Measurements from ENCODE around the gene PLG. TPM values are rescaled to one million over a fixed set of nuclear protein-coding genes. Genes with fewer than 3 reads are reported as not detected.

PLG gene
- total and polyA plus RNA-seq, 2 of the 4 experiments (the other 2 are of a cell fraction) = not detected

DNA sequence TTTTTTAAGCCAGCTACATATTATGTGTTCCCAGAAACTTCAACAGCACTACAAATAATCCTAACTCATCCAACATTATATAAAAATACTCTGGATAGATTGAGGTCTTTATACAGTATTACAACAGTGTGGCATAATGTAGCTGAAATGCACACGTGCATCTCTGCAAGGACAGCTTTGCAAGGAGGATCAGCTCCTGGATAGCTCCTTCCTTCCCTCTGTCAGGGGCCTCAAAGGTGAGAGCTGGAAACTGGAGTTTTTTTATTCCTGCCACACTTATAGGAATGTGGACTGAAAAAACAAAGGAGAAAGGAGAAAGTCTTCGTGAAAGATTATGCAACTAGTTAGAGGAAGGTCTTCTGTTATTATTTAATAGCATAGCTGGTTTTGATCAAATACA, 53.1 kb downstream of the PLG start:
- Histone ChIP-seq H3K4ac (ENCODE audit: low read depth, low read length) (no peak overlapping the region), H3K14ac (replicated peaks; ENCODE audit: low read depth, low read length) (no peak overlapping the region), H2BK120ac (ENCODE audit: low read depth, low read length) (no peak overlapping the region), H3K9me1 (ENCODE audit: insufficient read depth, low read length) (no peaks in the 10 kb centered on the region), H3K4me1 (ENCODE audit: control insufficient read depth, insufficient read depth, low read length) (no peaks in the 10 kb centered on the region), H2AFZ (replicated peaks; ENCODE audit: low read length, poor library complexity) (no peak overlapping the region), H3K27me3 (ENCODE audit: control insufficient read depth, insufficient read depth, low read length) (no peaks in the 10 kb centered on the region), H3K9ac (ENCODE audit: low read depth, low read length) (no peak overlapping the region), H2BK5ac (ENCODE audit: low read depth, low read length, poor library complexity, severe bottlenecking) (no peak overlapping the region), H3K4me3 (ENCODE audit: insufficient read depth, low read depth, low read length) (no peak overlapping the region), H3K79me1 (ENCODE audit: low read depth in 1 of 2, low read length in 2 of 2) (no peaks in the 10 kb centered on the region), H3K23ac (ENCODE audit: low read depth, low read length) (no peak overlapping the region), H3K56ac (ENCODE audit: extremely low read depth, insufficient read depth, low read length) (no peak overlapping the region), H3K4me2 (ENCODE audit: low read depth, low read length) (no peak overlapping the region), H2AK9ac (replicated peaks; ENCODE audit: low read depth, low read length, poor library complexity) (no peak overlapping the region), H4K8ac (ENCODE audit: low read depth in 2 of 2, low read length in 2 of 2) (no peak overlapping the region), H3K18ac (ENCODE audit: low read depth, low read length) (no peak overlapping the region), H2AK5ac (ENCODE audit: low read depth, low read length) (no peak overlapping the region), H4K20me1 (ENCODE audit: insufficient read depth, low read length) (no peaks in the 10 kb centered on the region), H2BK15ac (ENCODE audit: low read depth, low read length) (no peak overlapping the region), H3K36me3 (ENCODE audit: control insufficient read depth, insufficient read depth, low read length) (no peaks in the 10 kb centered on the region), H2BK20ac (ENCODE audit: low read depth, low read length) (no peak overlapping the region), H4K5ac (ENCODE audit: low read depth, low read length) (no peak overlapping the region), H4K91ac (ENCODE audit: insufficient read depth, low read depth, low read length) (no peak overlapping the region), H3K9me3 (ENCODE audit: control insufficient read depth, insufficient read depth, low read length) (peaks cover 14% of the 10 kb centered on the region; the same call in 1 of the 2 replicates), H3K27ac (ENCODE audit: insufficient read depth, low read length) (no peak overlapping the region)
- DNase-seq = no peak
- POLR2A ChIA-PET (ENCODE audit: unreplicated experiment) = no interaction called here
- intact Hi-C loops (cut with micrococcal nuclease) = no loop called here
- no peak for ATAC-seq (ENCODE audit: low read depth)
- CTCF ChIA-PET = no interaction called here
- no CpG with 5 or more reads among the region's 2 CpGs for WGBS, 2 experiments (ENCODE audit: extremely low coverage in 2 of 2, insufficient read length in 1 of 2)
- in situ Hi-C loops (cut with MboI; ENCODE audit: low sequenced_read_pairs) = no loop called here
- TF ChIP-seq SMC3 (IDR thresholded peaks at IDR 0.05; ENCODE audit: low read depth, low read length) (no peak), CEBPB (IDR thresholded peaks at IDR 0.05; ENCODE audit: low read depth, low read length) (no peak), RAD21 (IDR thresholded peaks at IDR 0.05; ENCODE audit: low read length) (no peak), RCOR1 (IDR thresholded peaks at IDR 0.05; ENCODE audit: insufficient replicate concordance, low read length) (no peak), MAFK (IDR thresholded peaks at IDR 0.05; ENCODE audit: low read depth, low read length) (no peak), NFE2L2 (IDR thresholded peaks at IDR 0.05; ENCODE audit: low read depth, low read length) (no peak), MXI1 (IDR thresholded peaks at IDR 0.05; ENCODE audit: borderline replicate concordance, low read depth, low read length) (no peak), FOS (IDR thresholded peaks at IDR 0.05; ENCODE audit: low read depth, low read length) (no peak), CHD1 (IDR thresholded peaks at IDR 0.05; ENCODE audit: low read depth, low read length) (no peak), BHLHE40 (IDR thresholded peaks at IDR 0.05; ENCODE audit: low read depth, low read length) (no peak)
- TF ChIP-seq, protein P1, sequence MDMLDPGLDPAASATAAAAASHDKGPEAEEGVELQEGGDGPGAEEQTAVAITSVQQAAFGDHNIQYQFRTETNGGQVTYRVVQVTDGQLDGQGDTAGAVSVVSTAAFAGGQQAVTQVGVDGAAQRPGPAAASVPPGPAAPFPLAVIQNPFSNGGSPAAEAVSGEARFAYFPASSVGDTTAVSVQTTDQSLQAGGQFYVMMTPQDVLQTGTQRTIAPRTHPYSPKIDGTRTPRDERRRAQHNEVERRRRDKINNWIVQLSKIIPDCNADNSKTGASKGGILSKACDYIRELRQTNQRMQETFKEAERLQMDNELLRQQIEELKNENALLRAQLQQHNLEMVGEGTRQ (IDR thresholded peaks at IDR 0.05; ENCODE audit: low read depth, low read length) = no peak
- TF ChIP-seq, protein P2, sequence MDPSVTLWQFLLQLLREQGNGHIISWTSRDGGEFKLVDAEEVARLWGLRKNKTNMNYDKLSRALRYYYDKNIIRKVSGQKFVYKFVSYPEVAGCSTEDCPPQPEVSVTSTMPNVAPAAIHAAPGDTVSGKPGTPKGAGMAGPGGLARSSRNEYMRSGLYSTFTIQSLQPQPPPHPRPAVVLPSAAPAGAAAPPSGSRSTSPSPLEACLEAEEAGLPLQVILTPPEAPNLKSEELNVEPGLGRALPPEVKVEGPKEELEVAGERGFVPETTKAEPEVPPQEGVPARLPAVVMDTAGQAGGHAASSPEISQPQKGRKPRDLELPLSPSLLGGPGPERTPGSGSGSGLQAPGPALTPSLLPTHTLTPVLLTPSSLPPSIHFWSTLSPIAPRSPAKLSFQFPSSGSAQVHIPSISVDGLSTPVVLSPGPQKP (IDR thresholded peaks at IDR 0.05; ENCODE audit: borderline replicate concordance, low read depth, low read length) = no peak
- dilution Hi-C loops (cut with HindIII; ENCODE audit: low sequenced_read_pairs, unreplicated experiment) = no loop called here
- no TSS peak for BruUV-seq (replicated peaks)

All from IMR-90 (cell line).